ENCODE results near the gene DUOX2.
A peak's percentile ranks its signal among the peaks of the same experiment; 100 is the strongest.

The DUOX2 gene

DNA sequence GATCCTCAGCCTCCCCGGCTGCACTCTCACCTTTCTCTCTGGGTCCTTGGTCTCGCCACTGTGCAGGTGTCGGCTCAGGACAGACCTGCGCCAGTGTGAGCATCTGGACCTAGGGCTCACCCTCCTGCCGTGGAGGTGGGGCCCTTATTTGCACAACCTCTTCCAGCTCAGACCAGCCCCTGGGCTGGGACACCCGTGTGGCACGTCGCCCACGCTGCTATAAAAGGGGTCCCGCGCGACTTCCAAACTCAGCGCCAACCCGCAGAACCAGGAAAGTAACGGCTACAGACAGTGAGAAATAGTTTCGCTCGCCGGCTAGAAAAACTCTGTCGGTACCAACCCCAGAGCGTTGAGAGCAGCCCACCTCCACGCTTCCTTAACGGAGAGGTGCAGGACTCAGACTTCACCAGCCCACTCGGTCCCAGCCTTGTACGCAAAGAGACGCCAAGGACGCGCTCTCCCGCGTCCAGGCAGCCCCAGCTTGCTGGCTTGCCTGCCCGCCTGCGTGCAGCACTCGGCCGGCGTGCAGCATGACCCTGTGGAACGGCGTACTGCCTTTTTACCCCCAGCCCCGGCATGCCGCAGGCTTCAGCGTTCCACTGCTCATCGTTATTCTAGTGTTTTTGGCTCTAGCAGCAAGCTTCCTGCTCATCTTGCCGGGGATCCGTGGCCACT, at the start of gene DUOX2, which contains the start of gene DUOXA2:
Gene DUOX2 (minus strand): TSS at position 97 of the 675 bp plus-strand sequence. CDS start 761 bp downstream, outside the sequence.
Gene DUOXA2 (plus strand): TSS at position 251 of the 675 bp plus-strand sequence. CDS start 280 bp downstream, at position 531.
- FAIRE-seq (no peak), DNase-seq (ENCODE audit: extremely low spot score, insufficient read length, low read depth) (no peak)

DNA sequence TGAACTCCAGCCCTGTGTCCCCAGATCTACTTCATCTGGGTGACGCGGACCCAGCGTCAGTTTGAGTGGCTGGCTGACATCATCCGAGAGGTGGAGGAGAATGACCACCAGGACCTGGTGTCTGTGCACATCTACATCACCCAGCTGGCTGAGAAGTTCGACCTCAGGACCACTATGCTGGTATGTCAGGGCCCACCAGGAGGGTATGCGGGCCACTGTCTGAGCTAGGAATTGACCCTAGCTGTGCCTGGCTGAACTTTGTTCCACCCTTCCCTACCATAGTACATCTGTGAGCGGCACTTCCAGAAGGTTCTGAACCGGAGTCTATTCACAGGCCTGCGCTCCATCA, 49.5 kb upstream of the DUOX2 start:
- no peak for FAIRE-seq
- DNase-seq (ENCODE audit: extremely low spot score, insufficient read length, low read depth) = no peak

DNA sequence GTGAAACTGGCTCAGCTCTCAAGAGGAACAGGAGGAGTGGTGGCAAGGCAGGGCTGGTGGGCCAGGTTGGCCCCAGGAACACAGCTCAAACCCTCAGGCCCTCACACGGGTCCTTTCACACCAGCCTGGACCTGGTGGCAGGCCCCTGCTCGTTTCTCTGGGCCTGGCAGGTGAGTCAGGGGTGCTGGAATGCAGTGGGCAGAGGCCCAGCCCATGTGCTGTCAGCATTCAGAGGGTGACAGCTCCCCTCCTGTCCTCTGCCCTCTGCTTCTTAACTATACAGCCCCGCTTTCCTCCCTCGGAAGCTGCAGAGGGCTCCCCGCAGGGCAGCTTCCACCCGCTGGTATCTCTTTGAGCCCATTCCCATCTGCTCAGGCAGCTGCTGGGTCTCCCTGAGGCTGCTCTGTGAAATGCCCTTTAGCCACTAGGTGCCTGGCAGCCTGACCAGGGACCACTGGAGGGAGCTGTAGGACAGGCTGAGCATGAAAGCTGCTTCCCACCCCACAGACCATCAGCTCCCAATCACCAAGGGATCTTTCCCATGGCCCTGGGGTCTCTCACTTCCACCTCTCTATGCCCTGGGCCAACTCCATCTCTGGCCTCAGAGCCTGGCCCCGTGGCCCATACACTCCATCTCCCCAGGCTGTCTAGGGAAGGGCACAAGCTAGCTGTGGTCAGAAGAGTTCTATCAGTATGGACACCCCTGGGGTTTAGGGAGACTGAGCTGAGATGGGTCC, 49.0 kb upstream of the DUOX2 start:
- FAIRE-seq = peak; percentile 90
- DNase-seq (ENCODE audit: extremely low spot score, insufficient read length, low read depth) = peak; percentile 71

DNA sequence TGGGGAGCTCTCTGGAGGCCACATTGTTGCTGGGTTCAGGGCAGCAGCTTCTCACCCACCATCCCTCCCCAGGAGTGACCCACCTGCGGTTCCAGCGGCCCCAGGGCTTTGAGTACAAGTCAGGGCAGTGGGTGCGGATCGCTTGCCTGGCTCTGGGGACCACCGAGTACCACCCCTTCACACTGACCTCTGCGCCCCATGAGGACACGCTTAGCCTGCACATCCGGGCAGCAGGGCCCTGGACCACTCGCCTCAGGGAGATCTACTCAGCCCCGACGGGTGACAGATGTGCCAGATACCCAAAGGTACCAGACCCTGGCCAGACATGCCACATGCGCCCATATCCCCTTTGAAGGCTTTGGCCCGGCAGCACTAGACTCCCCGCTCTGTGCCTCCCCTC, 47.7 kb upstream of the DUOX2 start:
- FAIRE-seq (no peak), DNase-seq (ENCODE audit: extremely low spot score, insufficient read length, low read depth) (no peak)

DNA sequence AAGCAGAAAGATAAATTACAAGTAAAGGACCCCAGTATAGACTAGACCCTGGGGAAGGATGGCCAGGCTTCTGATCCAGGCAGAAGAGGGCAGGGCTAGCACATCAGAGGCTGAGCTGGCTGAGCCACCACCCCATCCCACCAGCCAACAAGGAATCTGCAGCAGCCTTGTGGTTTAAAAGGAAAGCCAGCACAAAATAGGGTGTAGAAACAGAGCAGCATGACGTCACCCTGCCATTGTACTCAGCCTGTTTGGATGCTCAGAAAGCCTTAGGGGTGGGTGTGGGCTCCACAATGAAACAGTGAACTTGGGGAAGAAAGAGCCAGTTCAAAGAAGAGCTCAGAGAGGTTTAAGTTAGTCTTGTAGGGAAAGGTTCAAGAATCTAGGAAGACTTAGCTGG, 44.0 kb upstream of the DUOX2 start:
- DNase-seq (ENCODE audit: extremely low spot score, insufficient read length, low read depth) (no peak), FAIRE-seq (no peak)

DNA sequence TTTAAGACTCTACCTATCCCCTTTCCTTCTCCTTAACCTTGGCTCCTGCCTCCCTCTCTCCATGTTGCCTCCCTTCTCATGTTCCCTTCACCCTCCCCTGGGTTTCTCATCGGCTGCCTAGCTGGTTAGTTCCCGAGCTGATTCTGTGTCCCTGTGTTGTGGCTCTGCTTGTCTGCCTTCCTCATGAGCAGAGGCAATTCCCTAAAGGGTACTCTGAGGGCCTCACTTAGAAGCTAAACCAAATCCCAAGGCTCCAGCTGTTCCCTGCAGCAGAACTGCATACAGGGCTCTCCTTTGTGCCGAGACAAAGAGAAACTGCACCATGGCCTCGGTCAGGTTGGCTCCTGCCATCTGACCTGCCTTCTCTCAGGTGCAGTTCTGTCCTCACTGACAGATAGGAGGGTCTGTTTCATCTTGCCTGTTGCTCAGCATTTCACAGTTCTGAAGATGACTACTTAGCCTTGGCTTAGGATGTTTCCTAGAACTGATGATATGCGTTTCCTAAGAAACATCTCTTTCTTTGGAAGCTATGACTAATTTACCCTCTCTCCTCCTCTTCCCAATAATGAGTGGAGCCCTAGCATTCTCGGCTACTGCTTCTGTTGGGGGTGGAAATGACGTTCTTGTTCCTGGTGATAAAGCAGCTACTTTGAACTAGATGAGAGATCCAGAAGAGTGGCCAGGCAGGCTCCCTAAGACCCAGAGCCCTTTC, 42.9 kb upstream of the DUOX2 start:
- DNase-seq (ENCODE audit: extremely low spot score, insufficient read length, low read depth) (no peak), FAIRE-seq (no peak)

DNA sequence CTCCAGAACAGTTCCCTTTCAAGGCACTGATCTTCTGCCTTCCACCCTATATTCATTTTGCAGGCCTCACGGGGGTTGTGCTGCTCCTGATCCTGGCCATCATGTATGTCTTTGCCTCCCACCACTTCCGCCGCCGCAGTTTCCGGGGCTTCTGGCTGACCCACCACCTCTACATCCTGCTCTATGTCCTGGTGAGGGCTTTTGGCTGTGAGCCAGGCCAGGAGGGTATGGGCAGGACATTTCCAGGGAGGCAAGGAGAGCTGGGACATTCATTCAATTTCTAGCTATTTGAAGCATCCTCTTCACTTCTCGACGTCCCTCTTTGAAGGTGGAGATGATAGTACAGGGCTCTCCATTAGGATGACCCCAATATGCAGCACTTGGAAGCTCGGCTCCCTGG, 41.8 kb upstream of the DUOX2 start:
- no peak for FAIRE-seq
- DNase-seq (ENCODE audit: extremely low spot score, insufficient read length, low read depth) = no peak

DNA sequence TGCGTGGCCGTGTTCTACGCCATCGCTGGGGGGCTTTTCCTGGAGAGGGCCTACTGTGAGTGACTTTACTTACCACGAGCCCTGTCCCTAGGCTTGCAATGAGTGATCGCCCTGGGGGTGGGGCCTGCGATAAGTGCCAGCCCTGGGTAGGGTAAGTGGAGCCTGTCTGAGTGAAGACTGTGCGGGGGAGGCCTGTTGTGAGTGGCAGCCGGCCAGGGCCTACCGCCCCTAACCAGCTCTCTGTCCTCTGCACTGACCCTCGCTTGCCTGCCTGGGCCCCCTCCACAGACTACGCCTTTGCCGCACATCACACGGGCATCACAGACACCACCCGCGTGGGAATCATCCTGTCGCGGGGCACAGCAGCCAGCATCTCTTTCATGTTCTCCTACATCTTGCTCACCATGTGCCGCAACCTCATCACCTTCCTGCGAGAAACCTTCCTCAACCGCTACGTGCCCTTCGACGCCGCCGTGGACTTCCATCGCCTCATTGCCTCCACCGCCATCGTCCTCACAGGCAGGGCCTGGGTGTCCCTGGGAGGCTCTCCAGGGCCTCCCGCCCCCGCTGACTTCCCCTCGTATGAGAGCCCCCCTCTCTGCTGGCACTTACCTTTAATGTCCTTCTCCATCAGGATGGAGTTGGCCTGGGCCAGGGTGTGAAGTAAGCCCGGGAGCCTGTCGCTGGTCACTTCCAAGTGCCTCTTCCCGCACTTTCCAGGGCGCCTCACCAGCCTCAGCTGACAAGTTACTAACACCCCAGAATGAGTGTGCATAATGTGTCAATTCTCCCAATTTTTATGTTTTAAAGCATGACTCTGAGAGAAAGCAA, 38.2 kb upstream of the DUOX2 start:
- DNase-seq (ENCODE audit: extremely low spot score, insufficient read length, low read depth) = no peak
- FAIRE-seq = no peak

DNA sequence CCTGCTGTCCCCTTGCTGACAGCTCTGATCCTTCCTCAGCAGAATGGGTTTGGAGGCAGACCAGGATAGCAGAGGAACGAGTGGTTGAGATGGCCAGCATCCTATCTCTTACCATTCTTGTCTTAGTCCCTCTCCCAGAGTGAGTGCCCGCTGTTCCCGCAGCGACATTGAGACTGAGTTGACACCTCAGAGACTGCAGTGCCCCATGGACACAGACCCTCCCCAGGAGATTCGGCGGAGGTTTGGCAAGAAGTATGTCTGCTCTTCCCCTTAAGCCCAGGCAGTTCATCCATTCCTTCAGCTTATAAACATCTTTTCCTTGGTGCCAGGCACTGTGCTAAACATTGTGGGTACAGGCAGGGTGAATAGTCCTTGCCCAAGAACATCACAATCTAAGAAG, 37.0 kb upstream of the DUOX2 start:
- FAIRE-seq = no peak

DNA sequence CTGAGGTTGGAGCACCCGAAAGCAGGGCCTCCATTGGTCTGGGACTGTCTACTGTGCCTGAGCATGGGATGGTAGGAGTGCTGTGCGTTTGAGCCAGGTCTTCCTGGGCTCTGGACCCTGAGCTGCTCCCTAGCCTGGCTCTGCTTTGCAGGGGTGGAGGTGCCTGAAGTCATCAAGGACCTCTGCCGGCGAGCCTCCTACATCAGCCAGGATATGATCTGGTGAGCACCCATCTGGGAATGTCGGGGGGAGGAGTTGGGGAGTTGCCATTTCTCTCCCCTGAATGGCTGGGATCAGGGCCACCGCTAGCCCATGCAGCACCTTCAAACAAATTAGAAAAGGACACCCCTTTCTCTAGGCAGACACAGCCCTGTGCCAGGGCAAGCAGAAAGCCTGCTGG, 36.5 kb upstream of the DUOX2 start:
- DNase-seq (ENCODE audit: extremely low spot score, insufficient read length, low read depth) (no peak), FAIRE-seq (no peak)

More for the DNA sequence above, 37.0 kb upstream of the DUOX2 start:
- no peak for DNase-seq (ENCODE audit: extremely low spot score, insufficient read length, low read depth)

DNA sequence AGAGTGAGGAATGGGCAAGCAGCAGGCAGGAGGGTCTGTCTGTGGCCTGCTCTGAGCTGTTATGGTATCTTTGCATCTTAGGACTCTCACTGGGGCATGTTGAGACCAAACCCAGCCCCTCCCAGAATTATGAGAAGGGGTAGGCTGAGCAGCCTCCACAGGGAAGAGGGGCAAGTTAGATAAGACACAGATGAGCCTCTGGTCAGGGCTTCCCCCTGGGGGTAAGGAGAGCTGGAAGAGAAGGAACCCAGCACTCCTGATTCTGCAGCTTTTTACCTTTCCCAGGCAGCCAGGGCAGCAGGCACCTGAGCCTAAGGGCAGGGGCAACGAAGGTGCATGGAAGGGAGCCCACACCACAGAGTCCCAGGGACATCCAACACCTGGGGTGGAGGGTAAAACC, 35.1 kb upstream of the DUOX2 start:
- DNase-seq (ENCODE audit: extremely low spot score, insufficient read length, low read depth) (no peak), FAIRE-seq (no peak)

DNA sequence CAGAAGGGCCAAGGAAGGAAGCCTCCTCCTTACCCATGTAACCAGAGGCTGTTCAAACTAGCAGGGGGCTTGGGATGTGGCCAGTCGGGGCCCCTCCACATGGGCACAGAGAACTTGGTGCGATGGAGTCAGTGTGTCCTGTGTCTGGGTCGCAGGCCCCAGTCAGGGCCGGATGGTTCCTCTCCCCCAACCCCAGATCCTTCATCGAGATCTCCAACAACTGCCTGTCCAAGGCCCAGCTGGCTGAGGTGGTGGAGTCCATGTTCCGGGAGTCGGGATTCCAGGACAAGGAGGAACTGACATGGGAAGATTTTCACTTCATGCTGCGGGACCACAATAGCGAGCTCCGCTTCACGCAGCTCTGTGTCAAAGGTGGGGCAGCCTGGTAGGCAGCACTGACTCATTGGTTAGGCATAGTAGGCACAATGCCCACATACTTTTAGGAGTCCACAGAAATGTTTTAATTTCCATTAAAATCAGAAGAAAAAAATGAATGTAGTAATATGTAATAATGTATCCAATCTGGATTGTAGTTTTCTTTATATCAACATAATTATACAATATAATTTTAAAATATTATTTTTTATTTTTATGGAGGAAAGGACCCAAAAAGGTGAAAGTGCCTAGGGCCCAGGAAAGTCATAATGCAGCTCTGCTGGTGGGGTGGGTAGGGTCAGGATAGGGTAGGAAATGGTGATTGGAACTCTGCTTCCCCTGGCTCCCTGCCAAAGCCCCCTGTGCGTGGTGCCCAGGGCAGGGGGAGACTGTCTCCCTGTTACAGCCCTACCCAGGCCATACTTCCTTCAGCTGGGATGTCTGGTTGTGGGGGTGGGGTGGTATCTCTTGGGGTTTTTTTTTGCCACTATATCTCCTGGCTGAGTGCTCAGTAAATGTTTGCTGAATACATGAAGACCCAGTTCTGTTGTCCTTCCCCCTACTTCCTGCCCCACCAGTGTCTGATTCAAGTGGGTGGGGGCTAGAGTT, 34.4 kb upstream of the DUOX2 start:
- FAIRE-seq = no peak
- DNase-seq (ENCODE audit: extremely low spot score, insufficient read length, low read depth) = no peak

DNA sequence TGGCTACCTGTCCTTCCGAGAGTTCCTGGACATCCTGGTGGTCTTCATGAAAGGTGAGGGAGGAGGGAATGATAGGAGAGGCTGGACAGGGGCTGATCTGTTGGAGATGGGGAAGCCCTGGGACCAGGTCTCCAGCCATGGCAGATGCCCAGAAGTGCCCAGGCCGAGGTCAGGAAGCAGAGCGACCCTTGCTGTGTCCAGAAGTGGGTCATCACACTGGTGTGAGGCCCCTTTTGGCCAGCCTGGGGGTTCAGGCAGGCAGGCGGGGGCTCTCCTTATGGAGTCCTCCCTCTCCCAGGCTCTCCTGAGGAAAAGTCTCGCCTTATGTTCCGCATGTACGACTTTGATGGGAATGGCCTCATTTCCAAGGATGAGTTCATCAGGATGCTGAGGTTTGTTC, 33.6 kb upstream of the DUOX2 start:
- FAIRE-seq (no peak), DNase-seq (ENCODE audit: extremely low spot score, insufficient read length, low read depth) (no peak)

DNA sequence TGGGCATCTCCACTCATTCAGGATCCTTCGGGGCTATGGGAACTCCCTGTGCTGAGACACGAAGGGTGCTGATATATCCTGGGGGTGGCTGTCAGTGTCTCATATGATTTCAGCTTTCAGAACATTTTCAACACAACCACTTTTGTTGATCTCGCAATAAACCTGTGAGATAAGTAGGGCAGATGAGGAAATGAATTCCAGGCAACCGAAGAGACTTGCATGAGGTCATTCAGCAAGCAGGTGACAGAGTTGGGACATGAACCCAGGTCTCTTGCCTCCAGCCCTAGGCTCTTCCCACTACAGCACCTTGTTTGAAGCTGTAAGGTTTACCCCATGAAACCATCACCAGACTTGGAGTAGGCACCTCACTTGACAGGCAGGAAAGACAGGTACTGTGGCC, 32.4 kb upstream of the DUOX2 start:
- no peak for DNase-seq (ENCODE audit: extremely low spot score, insufficient read length, low read depth)
- FAIRE-seq = no peak

DNA sequence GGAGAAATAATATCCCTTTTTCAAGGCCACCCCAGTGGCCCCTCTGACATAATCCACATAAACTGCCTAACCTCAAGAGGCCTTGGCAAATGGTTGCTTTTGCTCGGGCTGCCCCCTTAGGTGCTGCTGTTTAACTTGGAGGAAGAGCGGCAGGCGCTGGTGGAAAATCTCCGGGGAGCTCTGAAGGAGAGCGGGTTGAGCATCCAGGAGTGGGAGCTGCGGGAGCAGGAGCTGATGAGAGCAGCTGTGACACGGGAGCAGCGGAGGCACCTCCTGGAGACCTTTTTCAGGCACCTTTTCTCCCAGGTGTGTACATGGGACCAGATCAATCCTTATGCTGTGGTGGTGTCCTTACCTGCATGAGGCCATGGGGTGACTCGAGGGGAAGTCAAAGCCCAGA, 30.8 kb upstream of the DUOX2 start:
- DNase-seq (ENCODE audit: extremely low spot score, insufficient read length, low read depth) (no peak), FAIRE-seq (no peak)

DNA sequence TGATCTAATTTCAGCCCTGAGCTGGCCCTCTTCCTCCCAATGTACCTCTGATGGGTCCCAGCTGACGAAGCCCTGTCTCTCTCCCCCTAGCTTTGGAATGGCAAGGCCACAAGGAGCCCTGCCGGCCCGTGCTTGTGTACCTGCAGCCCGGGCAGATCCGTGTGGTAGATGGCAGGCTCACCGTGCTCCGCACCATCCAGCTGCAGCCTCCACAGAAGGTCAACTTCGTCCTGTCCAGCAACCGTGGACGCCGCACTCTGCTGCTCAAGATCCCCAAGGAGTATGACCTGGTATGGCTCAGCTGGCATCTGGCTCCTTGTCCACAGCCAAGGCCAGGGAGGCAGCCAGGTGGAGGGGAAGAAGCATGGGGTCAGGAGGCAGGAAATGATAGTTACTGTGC, 30.0 kb upstream of the DUOX2 start:
- DNase-seq (ENCODE audit: extremely low spot score, insufficient read length, low read depth) = no peak
- FAIRE-seq = no peak

DNA sequence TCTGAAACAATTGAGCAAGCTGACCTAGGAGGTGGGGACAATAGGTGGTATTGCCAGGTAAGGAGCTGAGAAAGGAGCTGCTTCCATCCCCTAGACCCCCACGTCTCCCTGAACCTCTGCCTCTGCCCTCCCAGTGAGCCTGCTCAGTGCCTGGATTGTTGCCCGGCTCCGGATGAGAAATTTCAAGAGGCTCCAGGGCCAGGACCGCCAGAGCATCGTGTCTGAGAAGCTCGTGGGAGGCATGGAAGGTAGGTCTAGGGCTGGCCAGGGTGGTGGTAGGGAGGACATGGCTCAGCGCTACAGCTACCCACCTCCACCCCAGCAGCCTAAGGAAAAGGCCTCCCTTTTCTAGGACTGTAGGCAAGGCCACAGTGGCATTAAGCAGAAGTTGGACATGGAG, 29.1 kb upstream of the DUOX2 start:
- DNase-seq (ENCODE audit: extremely low spot score, insufficient read length, low read depth) (no peak), FAIRE-seq (no peak)

DNA sequence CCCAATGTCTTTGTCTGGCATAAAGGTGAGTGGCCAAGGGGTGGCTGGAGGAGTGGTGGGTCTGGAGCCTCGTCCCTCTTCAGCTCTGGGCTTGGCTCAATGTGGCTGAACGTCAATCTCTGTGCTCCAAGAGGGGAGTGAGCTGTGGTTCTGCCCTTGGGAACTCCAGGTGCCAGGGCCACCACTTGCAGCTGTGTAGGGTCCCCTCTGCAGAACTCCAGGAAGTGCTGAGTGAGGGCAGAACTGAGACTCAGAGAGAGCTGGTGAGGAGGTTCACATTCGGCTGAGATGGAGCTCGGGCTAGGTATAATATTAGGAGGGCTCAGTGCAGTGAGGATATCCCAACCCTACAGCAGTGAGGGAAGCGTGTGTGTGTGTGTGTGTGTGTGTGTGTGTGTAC, 27.4 kb upstream of the DUOX2 start:
- FAIRE-seq (no peak), DNase-seq (ENCODE audit: extremely low spot score, insufficient read length, low read depth) (no peak)

DNA sequence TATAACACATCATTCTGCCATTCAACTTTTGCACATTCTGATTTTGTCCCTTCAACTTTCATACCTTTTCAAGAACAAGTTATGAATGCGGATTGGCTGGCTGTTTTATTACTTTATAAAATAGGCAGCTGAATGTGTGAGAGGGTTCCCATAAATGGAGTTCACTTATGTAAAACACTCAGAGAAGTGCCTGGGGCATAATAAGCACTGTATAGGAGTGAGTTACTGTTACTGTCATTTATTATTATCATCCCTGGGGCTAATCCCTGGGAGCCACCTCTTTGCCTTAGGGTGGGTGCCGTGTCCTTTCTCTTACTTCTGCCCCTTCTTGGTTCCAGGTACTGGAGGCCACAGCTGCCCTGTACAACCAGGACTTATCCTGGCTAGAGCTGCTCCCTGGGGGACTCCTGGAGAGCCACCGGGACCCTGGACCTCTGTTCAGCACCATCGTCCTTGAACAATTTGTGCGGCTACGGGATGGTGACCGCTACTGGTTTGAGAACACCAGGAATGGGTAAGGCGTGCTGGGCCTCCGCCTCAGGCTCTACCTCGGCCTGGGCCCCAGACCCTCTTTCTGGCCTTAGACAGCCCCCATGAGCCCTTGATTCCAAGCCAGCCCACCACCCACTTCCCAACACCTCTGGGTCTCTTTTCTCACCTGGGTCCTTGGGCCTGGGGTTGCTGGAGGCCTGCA, 26.7 kb upstream of the DUOX2 start:
- no peak for FAIRE-seq
- no peak for DNase-seq (ENCODE audit: extremely low spot score, insufficient read length, low read depth)

All from GM18507 (cell line).